VCaP (cell line): ENCODE results near the gene ADAMTS1.

ENCODE experiments used
- H3K27ac ChIP-seq: fragments of 450-650 bp; 2 replicates; pipeline ENCODE4 v1.5.1; 2017
- CTCF ChIP-seq: fragments of 450-650 bp; conservative IDR thresholded peaks from 2 replicates; pipeline ENCODE4 v1.5.1; 2017; ENCODE audit warnings: mild to moderate bottlenecking, moderate library complexity

Gene ADAMTS1

GRCh38 chr21:26850116-26850643, 5.0 kb upstream of the ADAMTS1 start:
- H3K27ac ChIP-seq: no peak overlapping the region
- TF ChIP-seq CTCF: peak; percentile 90

GRCh38 chr21:26849428-26850115, 4.4 kb upstream of the ADAMTS1 start:
- TF ChIP-seq CTCF: peak; percentile 70
- no peak overlapping the region for H3K27ac ChIP-seq

GRCh38 chr21:26847921-26848320, 2.7 kb upstream of the ADAMTS1 start:
- H3K27ac ChIP-seq: no peak overlapping the region
- TF ChIP-seq CTCF: no peak

- peak overlapping the region; percentile 97 for H3K27ac ChIP-seq
- no peak for TF ChIP-seq CTCF
Observed at GRCh38 chr21:26847002-26847401, 1.8 kb upstream of the ADAMTS1 start.

- TF ChIP-seq CTCF: peak; percentile 46; the same call in 1 of the 2 replicates
- H3K27ac ChIP-seq: peak overlapping the region; percentile 97
Observed at GRCh38 chr21:26846036-26846931, 1.1 kb upstream of the ADAMTS1 start.

GRCh38 chr21:26845759-26846035, 488 bp upstream of the ADAMTS1 start:
- peak overlapping the region; percentile 97 for H3K27ac ChIP-seq
- no peak for TF ChIP-seq CTCF

DNA sequence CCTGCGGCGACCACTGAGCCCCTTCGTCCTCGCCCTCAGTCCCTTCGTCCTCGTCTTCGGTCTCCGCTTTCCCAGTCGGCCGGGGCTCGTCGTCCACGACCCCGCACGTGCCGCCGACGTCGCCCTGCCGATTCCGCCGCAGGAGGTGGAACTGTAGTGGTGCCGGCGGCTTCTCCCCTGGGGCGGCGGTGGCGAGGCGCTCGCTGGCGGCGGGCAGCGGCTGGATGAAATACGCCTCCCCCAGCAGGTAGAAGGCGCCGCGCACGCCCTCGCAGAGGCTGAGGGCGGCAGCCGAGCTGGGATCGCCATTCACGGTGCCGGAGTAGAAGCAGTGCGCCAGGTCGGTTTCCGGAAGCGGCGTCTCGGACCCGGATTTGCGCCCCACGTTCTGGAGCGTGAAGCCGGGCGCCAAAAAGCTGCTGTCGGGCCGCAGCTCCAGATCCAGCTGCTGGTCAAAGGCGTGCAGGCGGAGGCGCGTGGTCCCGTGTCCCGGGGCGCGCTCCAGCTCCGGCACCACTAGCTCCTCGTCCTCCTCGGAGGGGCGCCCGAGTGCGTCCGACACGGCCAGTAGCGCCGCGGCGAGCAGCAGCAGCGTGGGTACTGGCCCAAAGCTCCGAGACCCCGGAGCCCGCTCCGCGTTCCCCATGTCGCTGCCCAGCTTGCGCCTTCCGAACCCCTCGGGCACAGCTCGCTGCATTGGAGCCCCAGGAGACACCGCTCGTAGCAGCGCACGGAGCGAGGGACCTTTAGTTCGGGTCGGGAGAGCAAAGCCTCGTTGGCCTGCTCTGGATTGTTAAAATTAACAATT, 747 bp downstream of the ADAMTS1 start:
- peak; percentile 55; the same call in 1 of the 2 replicates for TF ChIP-seq CTCF
- H3K27ac ChIP-seq: peak overlapping the region; percentile 97
